ENCODE results near the gene XPC. TPM values are rescaled to one million over a fixed set of nuclear protein-coding genes. Genes with fewer than 3 reads are reported as not detected.

XPC gene
- total and polyA plus RNA-seq, 2 of the 8 experiments (the other 6 are each of a cell fraction or from before 2014, with no cell fraction given): 8.8 to 27.3 TPM

DNA sequence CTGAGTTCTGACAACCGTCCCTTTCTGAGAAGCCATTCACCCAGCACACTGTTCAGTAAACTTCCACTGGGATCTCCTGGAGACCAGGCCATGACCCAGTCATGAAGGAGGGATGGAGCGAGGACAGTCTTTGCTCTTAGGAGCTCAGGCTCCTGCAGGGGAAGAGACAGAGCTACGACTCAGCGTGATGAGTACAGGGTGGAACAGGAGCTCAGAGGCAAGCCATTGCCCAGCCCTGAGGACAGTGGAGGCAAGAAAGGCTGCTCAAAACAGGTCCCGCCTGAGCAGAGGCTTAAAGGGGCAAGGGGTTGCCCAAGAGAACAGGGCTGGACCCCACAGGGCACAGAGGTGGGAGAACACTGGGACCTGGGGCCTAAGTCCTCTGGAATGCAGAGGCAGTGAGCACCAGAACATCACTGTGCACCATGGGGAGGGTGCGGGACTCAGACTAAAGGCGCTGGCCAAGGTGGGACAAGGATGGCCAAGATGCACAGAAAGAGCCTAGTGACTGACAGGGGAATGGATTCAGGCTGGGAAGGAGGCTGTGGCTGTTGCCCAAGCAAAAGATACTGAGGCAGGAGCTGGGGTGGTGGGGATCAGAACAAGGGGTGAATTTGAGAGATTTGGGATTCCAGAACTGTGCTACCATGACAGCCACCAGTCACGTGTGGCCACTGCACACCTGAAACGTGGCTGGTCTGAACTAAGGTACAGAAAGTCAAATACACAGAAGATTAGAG, 27.7 kb downstream of the XPC start (continued):
- no peak for TF ChIP-seq CHD2 (IDR thresholded peaks at IDR 0.05; ENCODE audit: low read length)

All from H1 (cell line).